SK-N-MC (cell line): ENCODE data around the gene ZCCHC24.

Source experiments
- EZH2 ChIP-seq: fragments of 200-600 bp; sonication (generic); IDR thresholded peaks from one replicate; pipeline ENCODE4 v1.6.1; 2017; ENCODE audit warnings: antibody characterized with exemption
- POLR2AphosphoS5 ChIP-seq: IDR thresholded peaks from 2 replicates; pipeline ENCODE4 v1.6.1; 2012; ENCODE audit warnings: mild to moderate bottlenecking, low read depth, low read length, borderline replicate concordance

DNA sequence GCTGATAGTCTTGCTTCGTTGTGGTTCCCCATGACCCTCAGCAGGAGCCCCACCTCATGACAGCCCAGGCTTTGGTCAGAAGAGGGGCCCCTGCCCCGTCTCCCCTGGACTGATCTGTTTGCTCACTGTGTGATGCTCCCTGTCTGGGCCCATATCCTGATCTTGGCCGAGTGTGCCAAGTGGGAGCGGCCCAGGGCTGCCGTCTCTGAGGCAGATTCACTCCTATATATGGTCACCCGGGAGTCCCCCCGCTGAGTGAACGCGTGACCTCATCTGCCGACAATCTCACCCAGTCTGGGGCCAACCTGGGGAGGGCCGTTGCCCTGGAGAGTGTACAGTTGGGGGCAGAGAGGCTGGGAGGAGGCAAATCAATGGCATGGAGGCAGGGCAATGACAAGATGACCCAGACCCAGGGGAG, 63.6 kb downstream of the ZCCHC24 start:
- TF ChIP-seq EZH2 (no peak), POLR2AphosphoS5 (no peak)
